Stimulated activated CD8-positive, alpha-beta memory T cell treated with anti-CD3 and anti-CD28 coated beads, Interleukin-7, amount 100 ng/mL, for 48 hours (primary cell): ENCODE results near the gene PDE8A.
A peak's percentile ranks its signal among the peaks of the same experiment; 100 is the strongest.

ENCODE experiments used
- DNase-seq, 2 donors: peaks; one replicate each; pipeline ENCODE4 v3.0.0-alpha.2; 2020; ENCODE audit warnings: low read depth in 1 of 2; ENCODE audit errors: extremely low read depth in 1 of 2

Gene PDE8A, protein sequence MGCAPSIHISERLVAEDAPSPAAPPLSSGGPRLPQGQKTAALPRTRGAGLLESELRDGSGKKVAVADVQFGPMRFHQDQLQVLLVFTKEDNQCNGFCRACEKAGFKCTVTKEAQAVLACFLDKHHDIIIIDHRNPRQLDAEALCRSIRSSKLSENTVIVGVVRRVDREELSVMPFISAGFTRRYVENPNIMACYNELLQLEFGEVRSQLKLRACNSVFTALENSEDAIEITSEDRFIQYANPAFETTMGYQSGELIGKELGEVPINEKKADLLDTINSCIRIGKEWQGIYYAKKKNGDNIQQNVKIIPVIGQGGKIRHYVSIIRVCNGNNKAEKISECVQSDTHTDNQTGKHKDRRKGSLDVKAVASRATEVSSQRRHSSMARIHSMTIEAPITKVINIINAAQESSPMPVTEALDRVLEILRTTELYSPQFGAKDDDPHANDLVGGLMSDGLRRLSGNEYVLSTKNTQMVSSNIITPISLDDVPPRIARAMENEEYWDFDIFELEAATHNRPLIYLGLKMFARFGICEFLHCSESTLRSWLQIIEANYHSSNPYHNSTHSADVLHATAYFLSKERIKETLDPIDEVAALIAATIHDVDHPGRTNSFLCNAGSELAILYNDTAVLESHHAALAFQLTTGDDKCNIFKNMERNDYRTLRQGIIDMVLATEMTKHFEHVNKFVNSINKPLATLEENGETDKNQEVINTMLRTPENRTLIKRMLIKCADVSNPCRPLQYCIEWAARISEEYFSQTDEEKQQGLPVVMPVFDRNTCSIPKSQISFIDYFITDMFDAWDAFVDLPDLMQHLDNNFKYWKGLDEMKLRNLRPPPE

GRCh38 chr15:84981711-84982300, at the start of gene PDE8A:
PDE8A (plus strand) TSS chr15:84981856; CDS start chr15:84982163, 307 bp downstream.
- peak in 1 of 2 donors; percentile 32 for DNase-seq

- no peak for DNase-seq
Observed at GRCh38 chr15:84934942-84935729, 46.5 kb upstream of the PDE8A start.

GRCh38 chr15:84937144-84937543, 44.5 kb upstream of the PDE8A start:
- DNase-seq: no peak

- no peak for DNase-seq
Observed at GRCh38 chr15:84938726-84939125, 42.9 kb upstream of the PDE8A start.

DNA sequence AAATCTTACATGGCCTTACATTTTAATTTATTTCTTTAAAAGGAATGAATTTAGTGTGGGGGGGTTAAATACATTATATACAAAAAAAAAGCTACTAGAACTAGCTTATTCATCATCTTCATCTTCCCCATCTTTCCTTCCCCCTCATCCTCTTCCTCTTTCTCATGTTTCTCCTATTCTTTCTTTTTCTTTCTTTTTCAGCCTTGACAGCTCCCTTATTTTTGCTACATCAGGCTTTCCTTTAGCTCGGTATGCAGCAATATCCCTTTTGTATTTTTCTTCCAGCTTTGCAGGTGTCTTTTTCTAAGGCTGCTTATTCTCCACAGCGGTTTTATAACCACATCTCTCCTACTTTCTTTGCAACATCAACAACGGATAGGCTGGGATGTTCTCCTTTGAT, 41.3 kb upstream of the PDE8A start:
- DNase-seq: no peak

- DNase-seq: no peak
Observed at GRCh38 chr15:84942456-84942855, 39.2 kb upstream of the PDE8A start.

DNA sequence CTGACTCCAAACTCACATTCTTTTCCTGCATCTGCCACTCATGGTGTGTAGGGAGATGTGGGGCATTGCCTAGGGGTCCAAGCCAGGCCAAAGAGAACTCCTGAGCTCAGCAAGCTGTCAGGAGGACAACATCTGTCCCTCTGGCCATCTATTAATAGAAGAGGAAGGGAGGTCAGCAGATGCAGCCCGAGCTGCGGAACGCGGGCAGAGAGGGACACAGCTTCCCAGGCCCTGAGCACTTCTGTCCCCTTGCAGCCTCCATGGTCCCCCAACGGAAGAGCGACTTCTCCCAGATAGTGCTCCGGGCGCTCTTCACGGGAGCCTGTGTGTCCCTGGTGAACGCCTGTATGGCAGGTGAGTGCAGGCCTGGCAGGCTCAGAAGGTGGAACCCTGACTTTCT, 37.3 kb upstream of the PDE8A start:
- DNase-seq: no peak

DNA sequence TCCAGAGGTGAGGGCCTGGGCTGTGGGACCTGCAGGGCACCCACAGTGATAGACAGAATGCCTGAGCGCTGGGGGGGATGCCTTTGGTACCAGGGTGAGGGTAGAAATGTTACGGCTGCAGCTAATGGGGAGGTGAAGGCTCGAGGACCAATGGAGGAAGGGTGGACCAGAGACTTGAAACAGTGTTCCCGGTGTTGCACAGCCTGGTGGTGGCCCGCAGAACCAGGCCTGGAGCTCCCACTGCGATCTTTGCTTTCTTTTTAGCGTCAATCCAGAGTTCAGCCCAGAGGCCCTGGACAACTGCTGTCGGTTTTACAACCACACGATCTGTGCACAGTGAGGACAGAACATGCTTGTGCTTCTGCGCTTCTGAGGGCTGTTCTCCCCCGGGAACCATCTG, 36.8 kb upstream of the PDE8A start:
- no peak for DNase-seq

GRCh38 chr15:84946772-84947489, 34.7 kb upstream of the PDE8A start:
- no peak for DNase-seq

DNA sequence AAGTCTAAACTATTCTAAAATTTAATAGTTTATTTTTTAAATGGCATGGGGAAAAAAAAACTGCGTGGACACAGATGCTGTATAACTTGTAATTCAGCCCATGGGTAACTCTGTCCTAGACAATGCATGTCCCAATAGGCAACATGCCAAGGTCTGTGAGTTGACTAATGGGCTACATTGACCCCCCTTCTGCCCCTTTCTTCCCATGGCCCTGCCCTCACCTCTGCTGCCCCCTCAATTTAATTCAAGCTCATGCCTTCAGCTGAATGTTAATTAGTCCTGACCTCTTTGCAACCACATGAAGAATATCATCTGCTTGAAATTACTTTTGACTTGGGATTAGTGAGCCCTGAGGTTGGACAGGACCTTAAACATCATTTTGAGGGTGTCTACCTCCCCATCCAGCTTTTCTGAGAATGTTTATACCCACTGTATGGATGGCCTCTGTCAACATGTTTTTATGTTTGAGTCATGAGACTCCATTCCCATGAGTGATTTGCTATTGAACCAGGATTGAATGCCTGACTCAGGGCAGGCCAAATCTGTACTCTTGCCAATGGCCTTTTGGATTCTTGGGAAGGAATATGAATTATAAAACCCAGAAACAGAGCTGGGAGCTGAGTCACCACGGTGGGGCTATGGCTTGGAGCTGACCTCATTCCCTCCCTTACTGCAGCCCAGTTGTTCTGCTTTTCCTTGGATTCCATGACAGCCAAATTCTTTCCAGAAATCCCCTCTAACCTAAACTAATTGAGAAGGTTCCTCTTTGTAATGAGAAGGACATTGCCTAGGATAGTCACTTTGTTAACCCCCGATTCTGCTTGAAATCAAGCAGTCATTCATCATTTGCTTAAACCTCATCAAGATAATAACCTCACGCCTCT, 33.5 kb upstream of the PDE8A start:
- DNase-seq: no peak

DNA sequence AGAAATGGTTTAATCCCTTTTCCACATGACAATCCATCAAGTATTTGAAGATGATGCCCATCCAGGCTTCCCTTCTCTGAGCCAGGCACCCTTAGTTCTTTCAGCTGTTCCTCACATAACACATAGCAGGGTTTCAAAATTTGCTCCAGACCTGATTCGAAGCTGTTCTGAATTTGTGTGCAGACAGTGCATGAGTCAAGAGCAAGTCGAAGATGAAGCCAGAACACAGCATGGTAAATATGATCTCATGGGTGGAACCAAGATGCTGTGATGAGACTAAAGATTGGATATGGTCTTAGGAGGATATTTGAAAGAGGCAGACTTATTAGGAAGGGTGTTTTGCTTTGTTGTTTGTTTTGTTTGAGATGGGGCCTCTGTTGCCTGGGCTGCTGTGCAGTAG, 32.6 kb upstream of the PDE8A start:
- no peak for DNase-seq

DNA sequence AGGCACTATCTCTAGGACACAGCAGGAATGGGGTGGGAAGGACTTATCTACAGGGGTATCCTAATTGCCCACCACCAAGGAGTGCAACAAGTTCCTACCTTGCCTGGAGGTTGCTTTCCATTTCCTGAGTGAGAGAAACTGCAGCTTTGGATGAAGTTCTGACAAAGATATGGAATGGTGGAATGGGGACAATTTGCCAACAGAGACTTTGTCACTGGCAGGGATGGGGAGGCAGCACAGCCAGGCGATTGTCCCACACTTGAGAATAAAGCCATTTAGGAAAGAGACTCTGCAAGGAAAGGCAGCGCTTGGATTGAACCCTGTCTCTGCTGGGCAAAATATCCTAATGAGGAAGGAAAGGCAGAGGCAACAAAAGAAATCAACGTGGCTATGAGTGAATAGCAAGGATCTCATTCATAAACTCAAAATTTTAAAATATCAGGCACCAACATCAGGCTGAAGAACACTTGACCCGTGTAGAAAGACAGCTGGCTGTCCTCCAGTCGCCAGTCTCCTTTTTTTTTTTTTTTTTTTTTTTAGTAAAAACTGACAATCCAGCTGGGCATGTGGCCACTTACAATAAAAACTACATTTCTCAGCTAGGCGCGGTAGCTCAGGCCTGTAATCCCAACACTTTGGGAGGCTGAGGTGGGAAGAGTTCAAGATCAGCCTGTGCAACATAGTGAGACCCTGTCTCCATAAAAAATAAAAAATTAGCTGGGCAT, 31.6 kb upstream of the PDE8A start:
- DNase-seq: no peak

GRCh38 chr15:84950570-84951111, 31.0 kb upstream of the PDE8A start:
- DNase-seq: no peak

DNA sequence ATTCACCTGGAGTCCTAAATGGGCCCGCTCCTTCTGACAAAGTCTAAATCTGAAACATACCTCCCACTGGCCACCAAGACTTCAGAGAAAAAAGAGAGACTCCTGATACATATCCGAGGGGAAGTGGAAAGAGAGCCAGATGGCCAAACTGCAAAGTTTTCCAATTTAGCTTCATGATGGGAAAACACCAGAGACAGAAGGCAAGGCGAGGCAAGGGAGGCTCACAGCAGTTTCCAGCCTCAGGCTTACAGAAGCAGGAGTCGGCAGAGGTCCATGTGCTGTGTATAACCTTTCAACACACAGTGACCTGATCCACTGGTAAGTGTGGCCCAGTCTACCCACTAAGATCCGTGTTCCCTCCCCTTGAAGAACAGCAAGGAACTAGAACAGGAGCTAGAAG, 29.9 kb upstream of the PDE8A start:
- DNase-seq: no peak

DNA sequence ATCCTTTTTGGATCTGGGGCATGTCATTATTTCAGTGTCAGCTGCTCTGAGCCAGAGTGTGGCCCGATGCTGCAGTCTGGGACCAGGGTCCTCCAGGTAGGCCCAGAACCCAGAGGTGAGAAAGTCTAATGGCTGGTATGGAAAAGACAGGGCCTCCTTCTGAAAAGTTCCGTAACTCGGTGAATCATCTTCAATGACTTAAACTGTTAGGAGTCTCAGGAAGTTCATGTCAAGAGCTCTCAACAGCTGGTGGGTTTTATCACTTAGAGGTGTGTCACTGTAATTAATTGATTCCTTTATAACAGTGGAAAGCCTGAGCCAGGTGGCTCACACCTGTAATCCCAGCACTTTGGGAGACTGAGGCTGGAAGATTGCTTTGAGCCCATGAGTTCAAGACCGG, 28.5 kb upstream of the PDE8A start:
- DNase-seq: no peak

DNA sequence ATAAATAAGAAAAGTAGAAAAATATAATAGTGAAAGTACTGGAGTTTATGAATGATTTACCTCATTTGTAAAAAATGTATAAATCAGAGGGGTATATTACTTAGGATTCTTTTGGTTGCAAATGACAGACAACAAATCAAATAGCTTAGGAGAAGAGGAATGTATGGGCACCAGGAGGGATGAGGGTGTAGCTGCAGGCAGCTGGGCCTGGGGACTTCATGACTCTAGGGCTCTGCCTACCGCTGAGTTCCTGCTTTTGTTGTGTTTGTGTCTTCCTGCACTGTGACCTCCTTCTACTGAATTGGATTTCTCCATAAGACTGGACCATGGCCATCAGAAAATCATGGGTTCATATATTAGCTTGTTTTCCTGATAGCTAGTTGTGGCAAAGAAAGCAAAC, 27.9 kb upstream of the PDE8A start:
- no peak for DNase-seq

- peak in 1 of 2 donors; percentile 3 for DNase-seq
Observed at GRCh38 chr15:84955089-84955848, 26.4 kb upstream of the PDE8A start.

GRCh38 chr15:84956199-84956598, 25.5 kb upstream of the PDE8A start:
- no peak for DNase-seq
